ENCODE data around the gene TBPL1. TPM values are rescaled to one million over a fixed set of nuclear protein-coding genes. Genes with fewer than 3 reads are reported as not detected.
A peak's percentile ranks its signal among the peaks of the same experiment; 100 is the strongest.

TBPL1 gene
- total and polyA plus RNA-seq, 9 of the 15 experiments (the other 6 are each of a cell fraction or from before 2014, with no cell fraction given) = 78.1 to 152 (median 107) TPM

DNA sequence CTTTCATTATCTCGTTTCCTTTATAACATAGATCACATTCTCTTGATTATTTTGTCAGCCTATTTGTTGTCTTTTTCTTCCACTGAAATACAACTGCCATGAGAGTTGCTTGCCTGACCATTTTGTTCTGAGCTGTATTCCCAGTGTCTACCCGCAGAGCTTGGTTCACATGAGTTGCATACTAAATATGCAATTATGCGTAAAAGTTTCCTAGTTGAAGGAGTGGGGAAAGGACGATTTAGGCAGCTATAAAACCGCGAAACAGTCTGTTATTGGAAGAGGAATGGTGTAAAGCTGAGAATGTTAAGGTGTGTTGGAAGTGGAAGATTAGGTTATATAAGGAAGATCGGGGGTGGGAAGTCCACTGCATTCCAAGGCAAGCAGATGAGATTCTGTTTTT, 8.8 kb downstream of the TBPL1 start:
- Histone ChIP-seq H3K79me2 (ENCODE audit: control insufficient read depth, insufficient read depth, low read length) (peaks cover 98% of the 10 kb centered on the region), H3K9me1 (ENCODE audit: control insufficient read depth, insufficient read depth, low read length) (no peaks in the 10 kb centered on the region), H3K9me3 (replicated peaks; ENCODE audit: control insufficient read depth, insufficient read depth, low read depth, low read length) (no peaks in the 10 kb centered on the region), H3K27me3 (ENCODE audit: control insufficient read depth in 2 of 2, insufficient read depth in 2 of 2, low read length in 2 of 2) (no peaks in the 10 kb centered on the region), H3K36me3 (ENCODE audit: control insufficient read depth, insufficient read depth, low read length) (peaks cover 42% of the 10 kb centered on the region), H4K20me1 (replicated peaks; ENCODE audit: control insufficient read depth, insufficient read depth, low read length) (no peaks in the 10 kb centered on the region; the same call in none of the 2 replicates), H3K4me2 (ENCODE audit: insufficient read depth, low read length) (no peak overlapping the region; the same call in 1 of the 2 replicates), H2AFZ (ENCODE audit: low read depth, low read length) (no peak overlapping the region), H3K9ac (ENCODE audit: insufficient read depth in 1 of 2, low read depth in 2 of 2, low read length in 2 of 2) (no peak overlapping the region), H3K4me3 (no peak overlapping the region), H3K4me1 (replicated peaks in 1 of 2; ENCODE audit: control insufficient read depth in 2 of 2, insufficient read depth in 2 of 2, low read length in 2 of 2) (peaks cover 27 to 65% of the 10 kb centered on the region in 2 experiments), H3K27ac (ENCODE audit: extremely low read depth, low read depth, low read length) (peak overlapping the region; percentile 27; the same call in 1 of the 3 replicates)
- FAIRE-seq (no peak), ATAC-seq (no peak), DNase-seq (ENCODE audit: extremely low read depth in 1 of 4, low spot score in 3 of 4) (no peak)
- TF ChIP-seq, protein P1, sequence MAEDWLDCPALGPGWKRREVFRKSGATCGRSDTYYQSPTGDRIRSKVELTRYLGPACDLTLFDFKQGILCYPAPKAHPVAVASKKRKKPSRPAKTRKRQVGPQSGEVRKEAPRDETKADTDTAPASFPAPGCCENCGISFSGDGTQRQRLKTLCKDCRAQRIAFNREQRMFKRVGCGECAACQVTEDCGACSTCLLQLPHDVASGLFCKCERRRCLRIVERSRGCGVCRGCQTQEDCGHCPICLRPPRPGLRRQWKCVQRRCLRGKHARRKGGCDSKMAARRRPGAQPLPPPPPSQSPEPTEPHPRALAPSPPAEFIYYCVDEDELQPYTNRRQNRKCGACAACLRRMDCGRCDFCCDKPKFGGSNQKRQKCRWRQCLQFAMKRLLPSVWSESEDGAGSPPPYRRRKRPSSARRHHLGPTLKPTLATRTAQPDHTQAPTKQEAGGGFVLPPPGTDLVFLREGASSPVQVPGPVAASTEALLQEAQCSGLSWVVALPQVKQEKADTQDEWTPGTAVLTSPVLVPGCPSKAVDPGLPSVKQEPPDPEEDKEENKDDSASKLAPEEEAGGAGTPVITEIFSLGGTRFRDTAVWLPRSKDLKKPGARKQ (CRISPR knock-in tag; IDR thresholded peaks at IDR 0.05) = no peak
- TF ChIP-seq KLF6 (CRISPR knock-in tag; IDR thresholded peaks at IDR 0.05; ENCODE audit: borderline replicate concordance) (no peak), STAG1 (CRISPR knock-in tag; IDR thresholded peaks at IDR 0.05; ENCODE audit: borderline replicate concordance) (no peak), ZNF316 (IDR thresholded peaks at IDR 0.05) (peak; percentile 24; the same call in 1 of the 2 replicates), CBX1 (IDR thresholded peaks at IDR 0.05; ENCODE audit: low read depth) (no peak), POLR2A (conservative IDR thresholded peaks at IDR 0.05) (0 out of 2 replicates have a peak, but pooled peaks have one; percentile 27), HNRNPK (IDR thresholded peaks at IDR 0.05; ENCODE audit: low read depth, low read length, poor library complexity, severe bottlenecking) (no peak), YBX1 (IDR thresholded peaks at IDR 0.05) (no peak), KHSRP (IDR thresholded peaks at IDR 0.05) (no peak), GTF2F1 (IDR thresholded peaks at IDR 0.05; ENCODE audit: low read depth, low read length) (no peak)
- TF ChIP-seq, protein P2, sequence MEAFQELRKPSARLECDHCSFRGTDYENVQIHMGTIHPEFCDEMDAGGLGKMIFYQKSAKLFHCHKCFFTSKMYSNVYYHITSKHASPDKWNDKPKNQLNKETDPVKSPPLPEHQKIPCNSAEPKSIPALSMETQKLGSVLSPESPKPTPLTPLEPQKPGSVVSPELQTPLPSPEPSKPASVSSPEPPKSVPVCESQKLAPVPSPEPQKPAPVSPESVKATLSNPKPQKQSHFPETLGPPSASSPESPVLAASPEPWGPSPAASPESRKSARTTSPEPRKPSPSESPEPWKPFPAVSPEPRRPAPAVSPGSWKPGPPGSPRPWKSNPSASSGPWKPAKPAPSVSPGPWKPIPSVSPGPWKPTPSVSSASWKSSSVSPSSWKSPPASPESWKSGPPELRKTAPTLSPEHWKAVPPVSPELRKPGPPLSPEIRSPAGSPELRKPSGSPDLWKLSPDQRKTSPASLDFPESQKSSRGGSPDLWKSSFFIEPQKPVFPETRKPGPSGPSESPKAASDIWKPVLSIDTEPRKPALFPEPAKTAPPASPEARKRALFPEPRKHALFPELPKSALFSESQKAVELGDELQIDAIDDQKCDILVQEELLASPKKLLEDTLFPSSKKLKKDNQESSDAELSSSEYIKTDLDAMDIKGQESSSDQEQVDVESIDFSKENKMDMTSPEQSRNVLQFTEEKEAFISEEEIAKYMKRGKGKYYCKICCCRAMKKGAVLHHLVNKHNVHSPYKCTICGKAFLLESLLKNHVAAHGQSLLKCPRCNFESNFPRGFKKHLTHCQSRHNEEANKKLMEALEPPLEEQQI (IDR thresholded peaks at IDR 0.05) = peak; percentile 17; the same call in 1 of the 2 replicates
- no TSS peak for BruUV-seq (replicated peaks)
- in situ Hi-C loops (cut with MboI) (no loop called here), intact Hi-C loops (cut with micrococcal nuclease) (no loop called here)
- WGBS (ENCODE audit: insufficient coverage, low coverage, missing lambda C conversion rate) = 61% methylated on average over 7 of the region's 7 CpGs
- ChIA-PET POLR2A (interaction anchor here (0.5 to 2.3 kb wide), 5 partner anchors 9 to 31 kb away, joined by 3 to 9 read pairs (median 7); partner anchors contain the start of gene TBPL1), CTCF (ENCODE audit: low intra/inter-chr PET ratio) (no interaction called here)

Measured in K562 (cell line).